GM11168 (cell line): Measurements from ENCODE around the gene ITIH6.

Experiments used
- in situ Hi-C: fragments of 300-500 bp; cut with MboI; formaldehyde crosslinking; loops from one replicate; pipeline ENCODE4 v1.12.0; 2022; ENCODE audit warnings: low sequenced_read_pairs; ENCODE audit not compliant: unreplicated experiment

Gene ITIH6

DNA sequence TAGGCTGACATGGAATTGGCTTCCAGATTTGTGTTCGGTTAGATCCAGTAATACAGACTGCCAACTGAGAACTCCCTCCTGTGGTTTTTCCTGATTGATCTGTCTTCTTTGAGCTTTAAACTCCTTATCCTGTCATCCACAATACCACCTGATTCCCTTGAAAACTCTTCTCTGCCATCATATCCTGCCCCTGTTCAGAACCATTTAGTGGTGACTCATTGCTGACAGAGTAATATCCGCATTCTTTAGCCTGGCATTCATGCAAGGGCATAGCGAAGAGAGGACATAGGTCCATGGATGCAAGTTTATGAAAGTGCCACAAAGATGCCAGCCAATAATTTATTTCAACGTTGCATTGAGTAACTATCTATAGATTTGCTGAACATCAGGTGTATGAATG is 76.6 kb downstream of the ITIH6 start:
- in situ Hi-C loops, result no loop called here

GRCh38 chrX:54715621-54716020 is 82.4 kb downstream of the ITIH6 start:
- in situ Hi-C loops, result no loop called here

DNA sequence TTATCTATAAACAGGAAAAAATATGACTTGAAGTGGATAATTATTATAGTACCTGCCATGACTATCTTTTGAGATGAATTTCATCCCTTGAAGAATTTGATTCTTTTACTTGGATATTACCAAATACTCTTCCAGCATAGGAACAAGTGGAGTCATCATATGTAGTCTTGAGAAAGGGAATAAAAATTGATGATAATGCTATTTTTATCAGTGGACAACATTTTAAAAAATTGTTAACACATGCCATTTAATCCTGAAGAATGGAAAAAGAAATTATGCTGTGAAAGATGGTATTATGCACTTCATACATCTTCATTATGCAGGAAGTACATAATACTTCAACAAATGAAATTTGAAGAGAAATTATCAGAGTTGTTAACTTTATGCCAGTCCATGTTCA is 83.6 kb downstream of the ITIH6 start:
- in situ Hi-C loops, result no loop called here

DNA sequence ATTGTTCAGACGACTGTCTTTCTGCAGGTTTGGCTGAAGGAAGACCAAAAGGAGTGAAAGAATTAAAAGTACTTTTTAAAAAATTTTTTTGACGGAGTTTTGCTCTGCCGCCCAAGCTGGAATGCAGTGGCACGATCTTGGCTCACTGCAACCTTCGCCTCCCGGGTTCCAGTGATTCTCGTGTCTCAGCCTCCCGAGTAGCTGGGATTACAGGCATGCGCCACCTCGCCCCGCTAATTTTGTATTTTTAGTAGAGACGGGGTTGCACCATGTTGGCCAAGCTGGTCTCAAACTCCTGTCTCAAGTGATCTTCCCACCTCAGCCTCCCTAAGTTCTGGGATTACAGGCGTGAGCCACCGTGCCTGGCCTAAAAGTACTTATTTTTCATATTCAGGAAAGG is 86.3 kb downstream of the ITIH6 start:
- in situ Hi-C loops, result no loop called here

GRCh38 chrX:54710920-54711319 is 87.1 kb downstream of the ITIH6 start:
- in situ Hi-C loops, result no loop called here

GRCh38 chrX:54708404-54708803 is 89.7 kb downstream of the ITIH6 start:
- in situ Hi-C loops, result no loop called here
